Colon (tissue), 2 donors: ENCODE measurements around the gene GRIN2B.

Source experiments
- FAIRE-seq: peaks from 2 replicates; lab custom pipeline; 2012; peaks lifted over from hg19 to GRCh38; lab: Jason Lieb, UNC
- donor health status: control.
- donor health status: control.

Gene GRIN2B

GRCh38 chr12:13981296-13981962 lies at the start of gene GRIN2B:
TSS of gene GRIN2B (minus strand) at chr12:13981602. CDS start at chr12:13866208, 115,394 bp downstream.
- FAIRE-seq: no peak

DNA sequence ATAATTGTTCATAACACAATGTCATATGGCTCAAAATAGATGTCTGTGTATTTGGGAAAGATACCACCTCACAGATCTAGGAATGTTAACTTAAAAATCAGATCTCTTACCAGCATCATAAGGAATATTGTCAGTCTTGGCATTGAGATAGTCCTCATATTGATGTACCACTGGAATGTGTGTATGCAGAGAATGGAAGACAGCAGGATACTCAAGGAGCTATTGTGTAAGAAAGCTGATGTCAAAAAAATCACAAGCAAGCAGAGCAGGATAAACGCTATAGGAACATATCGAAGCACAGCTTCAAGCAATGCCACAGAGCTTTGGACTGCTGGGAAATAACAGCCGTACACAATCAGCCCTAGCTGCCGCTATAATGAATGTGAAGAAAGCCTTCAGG lies 45.1 kb upstream of the GRIN2B start:
- FAIRE-seq: no peak

DNA sequence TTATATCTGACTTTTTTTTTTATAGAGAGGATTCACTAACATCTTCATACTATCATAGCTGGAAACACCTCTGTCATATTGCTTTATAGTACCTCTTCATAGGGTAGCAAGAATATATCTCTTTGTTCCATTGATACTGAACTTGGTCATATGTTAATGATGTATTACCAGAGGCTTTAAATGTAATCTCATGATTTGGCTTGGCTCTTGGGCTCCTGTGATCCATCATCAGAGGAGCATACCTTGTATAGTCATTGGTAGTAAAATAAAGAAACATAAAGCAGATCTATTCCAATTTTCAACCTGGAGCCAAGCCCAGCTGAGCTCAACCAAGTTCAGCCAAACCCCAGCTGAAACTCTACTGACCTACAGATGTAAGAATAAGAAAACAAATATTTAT lies 43.2 kb upstream of the GRIN2B start:
- no peak for FAIRE-seq

GRCh38 chr12:14018080-14018479 lies 36.7 kb upstream of the GRIN2B start:
- no peak for FAIRE-seq

GRCh38 chr12:14010989-14011388 lies 29.6 kb upstream of the GRIN2B start:
- no peak for FAIRE-seq

DNA sequence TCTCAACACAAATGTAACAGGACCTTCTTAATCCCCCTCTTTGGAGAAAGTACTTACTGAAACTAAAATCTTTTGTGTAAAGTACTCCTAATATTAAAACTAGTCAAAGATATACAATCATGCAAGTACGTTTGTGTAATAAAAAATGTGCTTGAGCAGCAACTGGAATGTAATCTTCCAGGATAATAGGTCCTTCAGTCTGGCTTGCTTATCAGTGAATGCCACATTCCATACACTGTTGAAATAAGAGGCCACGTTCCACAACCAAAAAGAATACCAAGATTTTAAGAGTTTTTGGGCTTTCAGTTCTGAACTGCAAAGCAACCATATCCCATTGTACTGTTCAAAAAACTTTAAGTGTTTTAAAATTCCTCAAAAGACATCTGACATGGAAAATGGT lies 26.2 kb upstream of the GRIN2B start:
- FAIRE-seq: no peak

- no peak for FAIRE-seq
These were observed 11.2 kb upstream of the GRIN2B start for GRCh38 chr12:13992585-13992984.

DNA sequence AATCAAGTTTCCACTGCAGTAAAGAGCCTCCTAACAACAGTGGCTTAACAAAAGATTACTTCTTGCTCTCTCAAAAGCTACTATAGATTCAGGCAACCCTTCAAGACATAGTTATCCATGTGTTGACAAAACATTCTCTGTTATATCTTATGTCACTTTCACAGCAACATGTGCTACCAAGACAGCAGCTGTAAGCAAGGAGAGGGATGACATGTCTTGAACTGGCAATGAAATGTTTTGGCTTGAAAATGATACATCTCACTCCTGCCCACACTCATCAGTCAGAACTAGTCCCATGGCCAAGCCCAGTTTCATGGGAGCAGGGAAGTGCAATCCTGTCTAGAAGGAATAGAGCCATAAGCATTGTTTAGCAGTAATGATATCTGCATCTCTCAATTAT lies 10.7 kb upstream of the GRIN2B start:
- no peak for FAIRE-seq

DNA sequence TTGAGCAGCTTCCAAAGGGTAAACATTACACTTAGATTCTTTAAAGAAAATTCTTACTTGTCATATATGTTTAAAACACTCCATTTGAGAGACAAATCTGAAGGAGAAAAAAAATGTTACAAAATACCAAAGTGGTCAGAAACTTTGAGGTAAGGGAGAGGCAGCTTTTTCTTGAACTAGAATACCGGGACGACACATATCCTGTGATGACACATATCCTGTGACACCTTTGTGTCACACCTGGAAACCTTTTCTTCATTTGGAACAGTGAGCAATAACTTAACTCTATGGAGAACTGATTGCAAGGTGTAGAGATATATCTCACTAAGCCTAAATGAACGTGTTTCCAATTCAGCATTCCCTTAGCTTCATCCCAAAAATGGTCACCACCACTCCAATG lies 4.6 kb upstream of the GRIN2B start:
- FAIRE-seq: no peak

DNA sequence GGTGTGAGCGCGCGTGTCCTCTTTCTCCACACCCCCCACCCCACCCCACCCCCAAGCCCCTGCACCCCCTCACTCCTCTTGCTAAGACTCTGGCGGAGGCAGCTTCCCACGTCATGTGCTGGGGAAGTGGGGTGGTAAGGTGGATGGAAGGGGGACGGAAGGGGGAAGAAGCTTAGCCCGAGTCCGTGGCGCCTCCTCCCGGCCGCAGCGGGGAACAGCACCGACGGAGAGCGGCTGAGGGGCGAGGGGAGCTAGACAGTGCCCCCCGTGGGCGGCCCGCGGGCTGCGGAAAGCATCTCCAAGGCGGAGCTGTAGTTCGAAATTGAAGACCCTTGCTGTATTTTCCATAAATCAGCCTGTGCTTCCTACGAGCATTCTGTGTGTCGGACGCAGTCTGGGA lies 588 bp upstream of the GRIN2B start:
- no peak for FAIRE-seq

DNA sequence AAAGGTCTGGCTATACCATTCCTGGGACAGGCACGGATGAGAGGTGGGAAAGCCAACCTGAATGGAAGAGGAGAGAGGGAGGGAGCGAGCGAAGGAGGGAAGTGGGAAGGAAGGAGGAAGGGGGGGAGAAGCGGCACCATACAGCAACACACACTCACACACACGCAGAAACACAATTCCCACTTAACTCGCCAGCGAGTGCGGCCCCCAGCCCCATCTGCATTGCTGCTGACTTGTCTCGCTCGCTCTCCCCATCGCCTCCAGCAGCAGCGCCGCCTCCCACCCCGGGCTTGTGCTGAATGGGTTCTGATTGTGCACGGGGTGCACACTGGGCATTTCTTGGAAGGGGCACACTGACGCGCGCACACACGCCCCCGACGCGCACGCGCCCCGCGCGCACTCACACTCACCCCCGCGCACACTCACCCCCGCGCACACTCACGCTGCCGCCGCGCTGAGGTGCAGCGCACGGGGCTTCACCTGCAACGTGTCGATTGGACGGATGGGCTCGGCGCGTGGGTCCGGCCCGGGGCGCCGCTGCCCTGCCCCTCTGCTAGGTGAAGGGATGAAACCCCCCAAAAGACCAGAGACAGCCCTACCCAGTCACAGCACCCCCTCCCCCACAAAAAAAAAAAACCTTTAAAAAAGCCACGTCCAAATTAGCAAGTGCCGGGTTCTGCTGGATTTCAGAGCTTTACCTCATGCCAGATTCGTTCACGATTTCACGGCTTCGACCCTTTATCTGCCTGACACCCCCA lies 685 bp downstream of the GRIN2B start:
- FAIRE-seq: no peak

DNA sequence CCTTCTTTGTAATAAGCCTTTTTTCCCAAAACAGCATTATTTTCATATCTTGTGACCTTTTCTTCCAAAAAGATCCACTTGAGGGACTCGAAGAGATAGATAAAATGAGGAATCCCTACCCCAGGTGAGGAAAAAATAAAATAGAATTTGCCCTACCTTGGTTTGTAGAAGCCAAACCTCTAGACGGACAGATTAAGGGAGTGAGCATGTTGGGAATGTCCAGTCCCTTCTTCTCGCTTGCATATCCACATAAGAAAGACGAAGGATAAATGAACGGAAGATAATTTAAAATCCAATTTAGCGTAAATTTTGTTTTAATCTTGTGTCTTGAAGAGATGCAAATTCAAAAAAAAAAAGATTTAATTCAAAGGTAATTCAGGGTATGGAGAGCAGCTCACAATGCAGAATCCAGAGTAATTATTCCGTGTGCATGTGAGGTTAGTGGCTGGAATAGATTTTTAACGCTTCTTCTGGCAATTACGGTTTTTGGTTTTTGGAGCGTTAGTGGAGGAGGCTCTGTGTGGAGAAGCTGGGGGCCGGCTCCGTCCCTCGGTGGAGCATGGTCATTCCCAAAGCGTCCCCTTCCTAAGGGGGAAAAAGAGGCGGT lies 1.5 kb downstream of the GRIN2B start:
- FAIRE-seq: no peak

DNA sequence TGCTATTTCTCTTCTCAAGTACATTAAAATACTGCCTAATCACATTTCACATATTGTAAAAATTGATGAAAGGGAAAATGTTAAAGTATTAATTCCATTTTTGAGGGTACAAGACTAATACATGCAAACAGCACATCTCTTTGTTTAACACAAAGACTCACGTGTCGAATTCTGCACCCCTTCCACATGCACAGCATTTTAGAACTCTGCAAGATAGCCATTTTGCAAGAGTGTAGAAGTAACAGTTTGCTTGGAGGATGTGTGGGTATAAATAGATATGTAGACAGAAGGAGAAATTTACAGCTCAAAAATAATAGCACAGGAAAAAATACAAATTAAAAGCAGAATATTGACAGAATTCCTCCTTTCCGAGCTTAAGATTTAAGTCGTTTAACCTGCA lies 2.5 kb downstream of the GRIN2B start:
- no peak for FAIRE-seq

- no peak for FAIRE-seq
These were observed 4.5 kb downstream of the GRIN2B start for GRCh38 chr12:13976880-13977279.

- no peak for FAIRE-seq
These were observed 5.3 kb downstream of the GRIN2B start for GRCh38 chr12:13976028-13976584.

DNA sequence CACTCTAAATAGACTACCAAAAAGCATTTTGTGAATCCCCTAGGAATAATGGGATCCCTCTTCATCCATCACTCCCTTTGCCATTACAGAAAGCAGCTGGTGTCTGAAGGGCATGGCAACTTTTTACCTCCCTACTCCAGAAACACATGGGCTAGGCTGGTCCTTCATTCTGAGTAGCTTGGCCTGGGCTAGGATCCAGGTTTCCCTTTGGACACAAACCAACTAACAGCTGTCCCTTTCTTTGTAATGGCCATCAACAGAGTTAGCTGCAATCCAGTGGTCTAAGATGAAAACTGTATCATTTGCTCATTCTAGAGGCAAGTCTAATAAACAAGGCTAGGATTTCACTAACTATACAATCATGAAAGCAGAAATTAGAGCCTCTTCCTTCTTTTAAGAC lies 7.4 kb downstream of the GRIN2B start:
- no peak for FAIRE-seq

- no peak for FAIRE-seq
These were observed 10.6 kb downstream of the GRIN2B start for GRCh38 chr12:13970803-13971202.

- no peak for FAIRE-seq
These were observed 13.1 kb downstream of the GRIN2B start for GRCh38 chr12:13968281-13968680.

DNA sequence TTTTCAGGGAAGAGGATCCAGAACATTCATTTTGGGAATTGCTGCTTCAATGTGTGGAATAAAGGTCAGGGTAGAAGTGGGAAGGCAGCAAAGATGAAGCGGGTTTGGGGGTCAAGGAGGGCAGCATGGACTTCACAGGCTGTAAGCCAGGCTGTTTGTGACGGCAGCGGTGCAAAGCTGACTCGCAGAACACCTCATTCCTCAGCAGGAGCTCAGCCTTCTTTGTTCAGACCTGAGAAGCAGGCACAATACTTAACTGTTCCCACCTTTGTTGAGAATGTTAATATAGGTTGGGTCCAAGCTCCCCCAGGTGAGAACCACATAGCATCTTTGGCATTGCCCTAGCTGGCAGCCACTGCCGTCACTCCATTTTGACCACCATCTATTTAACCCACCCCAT lies 16.7 kb downstream of the GRIN2B start:
- FAIRE-seq: no peak

DNA sequence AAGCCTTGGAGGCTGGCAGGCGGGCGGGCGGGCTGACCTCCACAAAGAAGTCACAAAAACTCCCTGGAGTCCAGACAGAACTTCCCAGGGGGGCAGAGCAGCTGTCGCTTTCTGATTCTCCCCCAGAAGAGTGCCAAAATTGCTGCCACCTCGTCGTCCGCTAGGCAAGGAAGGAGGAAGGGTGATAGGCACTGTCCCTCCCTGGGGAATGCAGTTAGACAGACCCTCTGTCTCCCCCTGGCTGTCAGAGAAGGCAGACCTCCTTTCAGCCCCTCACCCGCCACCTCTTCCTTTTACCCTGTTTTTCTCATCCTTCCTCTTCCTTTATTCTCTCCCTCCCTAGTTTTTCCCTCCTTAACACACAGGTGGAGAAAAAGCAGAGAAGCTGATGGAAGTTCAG lies 18.7 kb downstream of the GRIN2B start:
- no peak for FAIRE-seq

DNA sequence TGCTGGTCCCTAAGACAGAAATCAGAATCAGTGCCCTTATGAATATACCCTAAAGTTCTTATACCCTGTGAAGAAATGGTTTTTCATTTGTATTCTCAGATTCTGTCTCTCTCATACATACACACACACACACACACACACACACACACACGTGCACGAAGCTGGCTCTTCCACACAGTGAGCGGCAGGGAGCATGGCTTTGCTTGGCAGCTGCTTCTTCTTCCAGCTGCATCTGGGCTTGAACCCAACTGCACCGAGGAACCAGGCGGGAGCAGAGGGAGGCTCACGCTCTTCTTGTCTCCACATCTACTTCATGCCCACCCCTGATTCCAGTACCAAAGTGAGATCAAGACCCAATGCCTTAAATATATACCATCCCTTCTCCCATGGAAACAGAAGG lies 19.4 kb downstream of the GRIN2B start:
- no peak for FAIRE-seq

- FAIRE-seq: no peak
These were observed 22.2 kb downstream of the GRIN2B start for GRCh38 chr12:13959131-13959723.

- FAIRE-seq: no peak
These were observed 23.8 kb downstream of the GRIN2B start for GRCh38 chr12:13957576-13957975.
